Esophagus (tissue), 2 donors: Measurements from ENCODE around the gene ANKRD13B. TPM values are rescaled to one million over a fixed set of nuclear protein-coding genes. Genes with fewer than 3 reads are reported as not detected.

Source experiments
- H3K27ac ChIP-seq, 2 donors: one replicate each; pipeline ENCODE4 v1.5.1; 2013; ENCODE audit warnings: low read depth in 2 of 2, mild to moderate bottlenecking in 2 of 2, inconsistent platforms in 1 of 2, low read length in 1 of 2, moderate library complexity in 1 of 2
- H3K27me3 ChIP-seq, 2 donors: one replicate each; pipeline ENCODE4 v1.6.1; 2013; ENCODE audit warnings: low read length in 2 of 2, control low read depth in 1 of 2, mild to moderate bottlenecking in 1 of 2; ENCODE audit not compliant: insufficient read depth in 2 of 2, control insufficient read depth in 1 of 2
- H3K36me3 ChIP-seq, 2 donors: one replicate each; pipeline ENCODE4 v1.6.1; 2013; ENCODE audit warnings: low read length in 1 of 2; ENCODE audit not compliant: control insufficient read depth in 2 of 2, insufficient read depth in 2 of 2
- H3K4me1 ChIP-seq, 2 donors: one replicate each; pipeline ENCODE4 v1.6.1; 2013; ENCODE audit warnings: low read length in 1 of 2; ENCODE audit not compliant: control insufficient read depth in 2 of 2, insufficient read depth in 2 of 2
- H3K4me3 ChIP-seq, 2 donors: one replicate each; pipeline ENCODE4 v1.5.1; 2013; ENCODE audit warnings: low read length in 2 of 2, mild to moderate bottlenecking in 2 of 2, low read depth in 1 of 2, moderate library complexity in 1 of 2
- H3K9me3 ChIP-seq, 2 donors: one replicate each; pipeline ENCODE4 v1.6.1; 2013; ENCODE audit warnings: mild to moderate bottlenecking in 2 of 2, low read depth in 1 of 2, low read length in 1 of 2, moderate library complexity in 1 of 2; ENCODE audit not compliant: control insufficient read depth in 2 of 2, insufficient read depth in 1 of 2
- WGBS, 2 donors: extraction: QIAGEN DNeasy Blood & Tissue Kit; methylation state at CpG; one replicate each; pipeline ENCODE4 v1.1.7; 2013; 5-methylcytosine and 5-hydroxymethylcytosine counted together
- polyA plus RNA-seq, 2 donors: library from polyadenylated mRNA; stranded (reverse); fragments of 200-250 nt; gene quantifications; one replicate each; pipeline ENCODE4 v1.2.3, GENCODE V29; 2013
- donor health status: healthy with polysubstance abuse.
- donor health status: Bipolar disorder and iron deficiency.

Gene ANKRD13B
- polyA plus RNA-seq, 2 donors: 3.5 to 6.5 TPM

DNA sequence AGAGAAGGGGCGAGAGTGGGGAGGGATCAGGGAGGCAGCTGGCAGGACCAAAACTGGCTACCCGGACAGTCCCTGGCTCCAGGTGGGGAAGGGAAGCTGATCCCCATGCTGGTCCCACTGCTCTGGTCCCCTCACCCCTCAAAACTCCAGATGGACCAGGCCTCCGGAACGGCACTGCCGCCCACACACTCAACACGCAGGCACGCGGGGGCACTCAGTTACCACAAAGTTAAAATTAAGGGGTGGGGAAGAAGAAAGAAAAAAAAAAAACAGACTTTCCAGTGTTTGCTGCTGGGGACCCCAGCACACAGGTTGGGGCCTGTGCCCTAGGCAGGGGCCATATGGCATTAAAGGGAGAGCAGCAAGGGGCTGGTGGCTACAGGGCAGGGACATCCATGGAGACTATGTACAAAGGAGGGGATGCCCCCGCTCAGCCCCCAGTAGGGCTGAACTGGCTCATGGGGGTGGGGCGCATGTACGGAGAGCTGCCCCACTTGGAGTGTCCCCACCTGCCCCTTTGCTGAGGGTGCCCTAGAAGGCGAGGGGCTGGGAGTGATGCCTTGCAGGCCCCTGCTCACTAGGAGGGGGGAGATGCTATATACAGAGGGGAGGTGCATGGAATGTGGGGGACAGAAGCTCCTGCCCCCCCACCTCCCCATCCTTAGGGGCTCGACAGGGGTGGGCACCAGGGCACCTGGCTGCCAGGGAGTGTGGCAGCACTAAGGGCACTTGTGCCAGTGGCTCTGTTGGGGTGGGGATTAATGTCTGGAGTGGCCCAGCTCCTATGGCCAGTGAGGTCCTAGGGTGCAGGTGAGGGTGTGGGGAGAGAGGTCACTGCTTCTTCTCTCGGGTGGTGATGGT is 18.8 kb upstream of the ANKRD13B start:
- Histone ChIP-seq H3K27ac (no peak overlapping the region), H3K9me3 (no peaks in the 10 kb centered on the region), H3K4me3 (no peak overlapping the region), H3K36me3 (peaks cover 8 to 45% of the 10 kb centered on the region in 2 donors), H3K4me1 (peaks cover 3 to 13% of the 10 kb centered on the region in 2 donors), H3K27me3 (no peaks in the 10 kb centered on the region)
- WGBS, 2 donors: 81 to 82% methylated on average over 14 of the region's 14 CpGs

DNA sequence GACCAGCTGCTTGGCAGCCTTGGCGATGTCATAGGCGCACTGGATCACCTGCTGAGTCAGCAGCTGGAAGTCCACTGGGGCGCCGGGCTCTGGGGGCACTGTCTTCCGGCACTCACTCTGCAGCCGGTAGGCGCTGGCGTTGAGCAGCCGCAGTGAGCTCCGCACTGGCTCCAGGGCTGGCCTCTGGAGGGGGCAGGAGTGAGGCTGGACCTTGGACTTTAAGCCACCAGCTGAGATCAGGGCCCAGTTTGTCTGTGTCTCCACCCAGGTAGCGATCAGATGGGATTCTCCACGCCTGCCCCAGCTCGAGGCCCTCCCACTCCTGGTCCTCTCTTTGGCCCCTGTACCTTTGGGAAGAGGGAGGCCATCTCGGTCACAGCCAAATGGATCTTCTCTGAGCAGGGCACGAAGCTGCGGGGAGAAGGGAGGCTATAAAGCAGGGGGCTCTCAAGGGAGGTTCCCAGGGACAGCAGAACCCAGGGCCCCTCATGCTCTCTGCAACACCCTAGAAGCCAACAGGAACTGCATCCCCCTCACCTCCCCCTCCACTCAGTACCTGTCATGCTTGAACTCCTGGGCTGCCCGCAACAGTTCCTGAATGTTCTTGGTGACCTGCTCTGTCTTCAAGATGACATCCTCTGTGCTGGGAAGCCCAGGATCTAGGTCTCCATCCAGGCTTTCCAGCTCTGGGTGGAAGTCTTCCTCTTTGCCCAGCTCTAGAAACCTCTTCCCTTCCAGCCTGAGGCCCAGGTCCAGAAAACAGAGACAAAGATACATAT is 18.0 kb upstream of the ANKRD13B start:
- H3K36me3 ChIP-seq: peaks cover 8 to 47% of the 10 kb centered on the region in 2 donors
- no peaks in the 10 kb centered on the region for H3K9me3 ChIP-seq
- no peak overlapping the region for H3K4me3 ChIP-seq
- peaks cover 3 to 10% of the 10 kb centered on the region in 2 donors for H3K4me1 ChIP-seq
- no peak overlapping the region for H3K27ac ChIP-seq
- 79 to 83% methylated on average over 17 of the region's 17 CpGs for WGBS, 2 donors
- no peaks in the 10 kb centered on the region for H3K27me3 ChIP-seq

DNA sequence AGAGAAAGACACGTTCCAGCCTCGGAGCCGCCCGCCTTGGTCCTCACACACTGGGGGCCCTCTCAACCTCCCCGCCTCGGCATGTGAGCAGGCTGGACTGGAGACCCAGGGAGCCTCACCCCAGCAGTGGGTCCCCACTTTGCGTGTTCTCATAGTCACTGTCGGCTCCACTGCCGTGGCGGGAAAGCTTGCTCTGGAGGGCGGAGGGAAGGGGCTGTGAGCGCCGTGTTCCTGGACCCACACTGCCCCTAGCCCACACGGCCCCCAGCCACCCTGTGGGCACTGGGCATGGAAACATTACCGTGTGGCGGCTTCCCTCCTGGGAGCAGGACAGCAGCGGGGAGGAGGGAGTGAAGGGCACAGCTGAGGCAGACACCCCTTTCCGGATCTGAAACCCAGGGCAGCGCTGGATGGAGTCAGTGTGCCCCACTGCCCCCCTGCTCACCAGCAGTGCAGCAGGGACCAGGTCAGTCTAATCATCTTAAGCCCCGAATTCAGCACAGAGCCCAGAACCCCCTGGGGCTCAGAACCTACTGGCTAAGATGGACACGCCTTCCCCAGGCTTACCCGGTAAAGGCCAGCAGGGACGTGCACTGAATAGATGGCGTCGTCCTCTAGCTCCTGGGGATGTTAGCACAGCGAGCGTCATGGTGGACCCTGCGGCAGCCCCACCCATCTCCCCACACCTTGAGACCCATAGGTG is 17.3 kb upstream of the ANKRD13B start:
- Histone ChIP-seq H3K9me3 (no peaks in the 10 kb centered on the region), H3K27ac (no peak overlapping the region), H3K36me3 (peaks cover 8 to 47% of the 10 kb centered on the region in 2 donors), H3K27me3 (no peaks in the 10 kb centered on the region), H3K4me1 (peaks cover 3 to 10% of the 10 kb centered on the region in 2 donors), H3K4me3 (no peak overlapping the region)
- 80 to 81% methylated on average over 28 of the region's 28 CpGs for WGBS, 2 donors

DNA sequence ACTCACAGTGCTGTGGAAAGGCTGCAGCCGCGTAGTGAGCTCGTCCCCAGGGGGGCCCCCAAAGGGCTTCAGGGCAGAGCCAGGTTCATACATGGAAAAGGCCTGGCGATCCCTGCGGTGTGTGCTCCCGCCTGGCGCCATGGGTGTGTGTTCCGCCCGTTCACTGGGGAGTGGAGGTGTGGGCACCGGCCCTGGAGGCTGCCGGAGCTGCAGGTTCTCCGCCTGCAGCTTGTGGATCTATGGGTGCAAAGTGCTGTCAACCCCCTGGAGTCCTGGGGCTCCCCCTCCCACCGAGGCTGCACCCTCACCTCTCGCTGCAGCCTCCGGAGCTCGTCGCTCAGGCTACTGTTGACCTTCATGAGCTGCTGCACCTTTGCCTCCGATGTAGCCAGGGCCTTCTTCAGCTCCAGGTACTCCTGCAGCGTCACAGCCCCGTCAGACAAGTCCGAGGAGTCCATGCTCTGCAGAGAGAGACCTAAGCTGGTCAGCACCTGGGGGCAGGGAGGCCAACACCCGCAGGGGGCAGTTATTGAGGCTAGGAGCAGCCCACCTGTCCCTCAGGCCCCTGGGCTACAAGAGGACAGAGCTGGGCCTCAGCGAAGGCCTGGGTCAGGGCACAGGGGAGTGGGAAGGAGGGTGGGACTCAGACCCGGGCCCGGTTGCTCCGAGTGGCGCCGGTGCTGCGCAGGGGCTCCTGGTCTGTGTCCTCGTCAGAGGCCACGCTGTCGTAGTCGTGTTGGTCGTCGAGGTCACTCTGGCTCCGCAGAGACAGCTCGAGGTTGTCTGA is 16.5 kb upstream of the ANKRD13B start:
- Histone ChIP-seq H3K4me1 (peaks cover 3 to 12% of the 10 kb centered on the region in 2 donors), H3K27me3 (no peaks in the 10 kb centered on the region), H3K36me3 (peaks cover 8 to 51% of the 10 kb centered on the region in 2 donors), H3K27ac (no peak overlapping the region), H3K4me3 (no peak overlapping the region), H3K9me3 (no peaks in the 10 kb centered on the region)
- WGBS, 2 donors: 86 to 91% methylated on average over 37 of the region's 37 CpGs

DNA sequence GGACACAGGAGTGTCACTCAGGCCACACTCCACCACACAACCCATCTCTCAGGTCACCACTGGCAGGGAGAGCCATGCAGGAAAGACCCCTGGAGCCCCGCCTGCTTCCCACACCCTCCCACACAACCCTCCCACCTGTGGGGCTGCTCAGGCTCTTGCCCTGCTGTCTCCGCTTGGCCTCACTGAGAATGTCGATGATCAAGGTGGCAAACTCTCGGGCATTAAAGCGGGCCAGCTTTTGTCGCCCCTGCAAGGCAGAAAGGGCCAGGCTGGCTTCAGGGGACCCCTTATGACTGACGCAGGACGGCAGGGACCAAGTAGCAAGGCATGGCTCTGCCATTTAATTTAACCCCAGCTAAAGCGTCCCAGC is 15.9 kb upstream of the ANKRD13B start:
- Histone ChIP-seq H3K9me3 (no peaks in the 10 kb centered on the region), H3K4me1 (peaks cover 2 to 14% of the 10 kb centered on the region in 2 donors), H3K36me3 (peaks cover 4 to 57% of the 10 kb centered on the region in 2 donors), H3K27ac (no peak overlapping the region), H3K4me3 (no peak overlapping the region), H3K27me3 (no peaks in the 10 kb centered on the region)
- WGBS, 2 donors: 96 to 97% methylated on average over 9 of the region's 9 CpGs

DNA sequence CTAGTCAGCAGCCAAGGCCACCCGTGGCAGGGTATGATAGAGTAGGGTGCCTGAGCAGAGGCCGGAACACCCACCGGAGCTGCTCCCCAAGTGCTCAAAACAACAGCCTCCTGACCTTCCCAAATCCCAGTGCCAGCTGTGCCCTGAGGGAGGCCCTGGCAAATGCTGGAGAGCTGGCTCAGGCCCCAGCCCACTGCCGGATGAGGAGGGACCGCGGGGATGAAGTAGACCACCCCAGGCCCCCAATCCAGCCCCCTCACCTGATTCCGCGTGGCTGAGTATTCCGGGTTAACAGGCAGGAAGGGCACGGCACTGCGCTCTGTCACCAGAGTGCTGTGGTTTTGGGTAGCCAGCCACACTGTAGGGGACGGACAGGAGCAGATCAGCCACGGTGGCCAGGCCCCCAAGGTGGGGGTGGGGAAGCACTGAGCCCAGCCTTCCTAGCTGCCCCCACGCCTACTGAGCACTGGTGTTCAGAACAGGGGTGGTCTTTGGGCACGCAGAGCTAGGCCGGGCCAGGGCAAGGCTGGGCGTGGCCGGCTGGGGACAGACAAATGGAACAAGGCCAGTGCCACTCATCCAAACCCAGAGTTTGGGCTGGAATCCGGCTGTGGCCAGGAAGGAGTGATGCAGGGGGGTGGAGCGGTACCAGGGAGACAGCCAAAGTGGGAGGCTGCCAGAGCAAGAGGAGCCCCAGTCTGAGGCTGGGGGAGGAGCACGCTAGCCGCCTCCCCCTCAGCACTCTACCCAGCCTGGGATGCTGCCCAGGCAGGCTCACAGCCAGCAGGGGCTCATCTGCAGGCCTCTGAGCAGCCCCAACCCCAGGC is 15.3 kb upstream of the ANKRD13B start:
- Histone ChIP-seq H3K27ac (no peak overlapping the region), H3K36me3 (peaks cover 6 to 58% of the 10 kb centered on the region in 2 donors), H3K4me1 (peaks cover 0 to 8% of the 10 kb centered on the region in 2 donors), H3K4me3 (no peak overlapping the region), H3K27me3 (no peaks in the 10 kb centered on the region), H3K9me3 (no peaks in the 10 kb centered on the region)
- 58 to 76% methylated on average over 22 of the region's 22 CpGs for WGBS, 2 donors

DNA sequence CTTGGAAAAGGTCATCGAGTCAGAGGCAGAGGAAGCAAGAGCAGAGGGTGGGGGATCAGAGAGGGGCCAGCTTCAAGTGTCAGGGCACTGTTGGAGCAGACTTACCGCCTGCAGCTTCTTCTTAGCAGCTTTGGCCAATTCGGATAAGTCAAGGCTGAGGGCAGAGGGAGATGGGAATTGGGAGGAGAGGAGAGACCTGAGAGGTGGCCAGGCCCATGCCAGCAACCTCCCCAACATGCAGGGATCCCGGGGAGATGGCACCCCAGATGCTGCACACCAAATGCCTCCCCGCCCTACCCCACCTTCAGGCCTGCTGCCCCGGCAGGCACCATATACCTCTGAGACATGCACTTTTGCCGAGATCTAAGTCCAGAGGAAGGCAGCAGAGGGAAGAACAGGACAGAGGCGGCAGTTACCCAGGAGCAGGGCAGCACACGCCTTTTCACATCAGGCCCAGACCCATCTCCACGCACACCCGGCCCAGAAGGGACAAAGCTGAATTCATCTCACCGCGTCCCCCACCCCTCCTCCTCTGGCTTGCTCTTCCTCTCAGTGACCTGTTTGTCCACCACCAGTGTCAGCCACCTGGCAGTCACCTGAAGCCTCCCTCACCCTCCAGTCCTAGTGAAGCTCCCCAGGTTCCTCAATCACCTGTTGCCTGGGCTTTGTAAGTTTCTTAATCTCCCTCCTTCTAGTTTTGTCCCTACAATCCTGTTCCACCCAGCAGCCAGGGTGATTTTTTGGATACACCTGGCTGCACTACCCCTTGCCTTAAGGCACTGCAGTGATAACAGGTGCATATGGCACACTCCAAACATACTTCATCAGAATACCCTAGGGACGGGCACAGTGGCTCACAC is 14.1 kb upstream of the ANKRD13B start:
- H3K4me1 ChIP-seq: peaks cover 7 to 21% of the 10 kb centered on the region in 2 donors
- H3K36me3 ChIP-seq: peaks cover 6 to 63% of the 10 kb centered on the region in 2 donors
- H3K27me3 ChIP-seq: no peaks in the 10 kb centered on the region
- no peak overlapping the region for H3K4me3 ChIP-seq
- H3K9me3 ChIP-seq: no peaks in the 10 kb centered on the region
- H3K27ac ChIP-seq: no peak overlapping the region
- whole genome bisulfite sequencing, 2 donors: 80 to 86% methylated on average over 14 of the region's 14 CpGs
